Keratinocyte (primary cell): ENCODE measurements around the gene OLFML2A. TPM values are rescaled to one million over a fixed set of nuclear protein-coding genes. Genes with fewer than 3 reads are reported as not detected.

Source experiments
- DNase-seq: peaks from one replicate; pipeline ENCODE4 v3.0.0-alpha.2; 2011; ENCODE audit warnings: low read depth, missing footprints, low spot score
- FAIRE-seq: peaks from 2 replicates; lab custom pipeline; 2011; peaks lifted over from hg19 to GRCh38; lab: Jason Lieb, UNC
- H2AFZ ChIP-seq: 2 replicates; pipeline ENCODE4 v1.6.0; 2012; ENCODE audit warnings: low read length, control low read depth, inconsistent platforms; ENCODE audit not compliant: control insufficient read depth
- H3K27ac ChIP-seq: 2 replicates; pipeline ENCODE4 v1.5.1; 2011; ENCODE audit warnings: low read length; ENCODE audit not compliant: control insufficient read depth, insufficient read depth
- H3K27me3 ChIP-seq: 3 replicates; pipeline ENCODE4 v1.6.0; 2011; ENCODE audit warnings: low read length; ENCODE audit not compliant: control insufficient read depth, insufficient read depth; ENCODE audit errors: extremely low read depth
- H3K36me3 ChIP-seq, 2 experiments: 2 replicates in 1 of 2; 3 replicates in 1 of 2; pipeline ENCODE4 v1.5.1; 2011; ENCODE audit warnings: low read length in 2 of 2, mild to moderate bottlenecking in 1 of 2; ENCODE audit not compliant: control insufficient read depth in 2 of 2, insufficient read depth in 2 of 2; ENCODE audit errors: extremely low read depth in 1 of 2
- H3K4me1 ChIP-seq: 3 replicates; pipeline ENCODE4 v1.5.1; 2011; ENCODE audit warnings: low read length; ENCODE audit not compliant: control insufficient read depth, insufficient read depth; ENCODE audit errors: extremely low read depth
- H3K4me2 ChIP-seq: 3 replicates; pipeline ENCODE4 v1.6.0; 2011; ENCODE audit warnings: low read depth, low read length; ENCODE audit not compliant: control insufficient read depth, insufficient read depth; ENCODE audit errors: extremely low read depth
- H3K4me3 ChIP-seq, 3 experiments: fragments of 200-600 bp in 1 of 3; sonication (generic) in 1 of 3; 2 replicates in 2 of 3; 3 replicates in 1 of 3; pipeline ENCODE4 v1.5.1; 2011 to 2016; ENCODE audit warnings: low read length in 3 of 3, mild to moderate bottlenecking in 3 of 3, control low read depth in 2 of 3, inconsistent platforms in 1 of 3, low read depth in 1 of 3, mixed read lengths in 1 of 3, mixed run types in 1 of 3, moderate library complexity in 1 of 3; ENCODE audit not compliant: control insufficient read depth in 2 of 3, insufficient read depth in 2 of 3; ENCODE audit errors: extremely low read depth in 1 of 3
- H3K79me2 ChIP-seq: 2 replicates; pipeline ENCODE4 v1.6.0; 2012; ENCODE audit warnings: low read length; ENCODE audit not compliant: control insufficient read depth, insufficient read depth
- H3K9ac ChIP-seq: 3 replicates; pipeline ENCODE4 v1.6.0; 2011; ENCODE audit warnings: low read length; ENCODE audit not compliant: control insufficient read depth, insufficient read depth; ENCODE audit errors: extremely low read depth
- H3K9me1 ChIP-seq: 3 replicates; pipeline ENCODE4 v1.6.0; 2011; ENCODE audit warnings: low read length; ENCODE audit not compliant: control insufficient read depth, insufficient read depth; ENCODE audit errors: extremely low read depth
- H3K9me3 ChIP-seq: 2 replicates; pipeline ENCODE4 v1.5.1; 2012; ENCODE audit warnings: low read depth, low read length; ENCODE audit not compliant: control insufficient read depth
- H4K20me1 ChIP-seq: 3 replicates; pipeline ENCODE4 v1.6.0; 2011; ENCODE audit warnings: low read length; ENCODE audit not compliant: control insufficient read depth, insufficient read depth; ENCODE audit errors: extremely low read depth
- CTCF ChIP-seq, 3 experiments: IDR thresholded peaks in 1 of 3; conservative IDR thresholded peaks in 1 of 3; optimal IDR thresholded peaks in 1 of 3; 2 replicates in 2 of 3; 3 replicates in 1 of 3; pipeline versions ENCODE3 to v1.5.1; 2011; ENCODE audit warnings: low read length in 3 of 3, mild to moderate bottlenecking in 3 of 3, moderate library complexity in 2 of 3, control low read depth in 1 of 3, inconsistent platforms in 1 of 3; ENCODE audit not compliant: insufficient read depth in 2 of 3; ENCODE audit errors: extremely low read depth in 1 of 3
- EZH2 ChIP-seq: IDR thresholded peaks from one replicate; pipeline ENCODE4 v1.6.1; 2012; ENCODE audit warnings: inconsistent platforms, mild to moderate bottlenecking, low read length, moderate library complexity
- dilution Hi-C: fragments of 300-500 bp; cut with MboI; formaldehyde crosslinking; loops from one replicate; pipeline ENCODE4 v1.7.0; 2020; ENCODE audit warnings: low sequenced_read_pairs; ENCODE audit not compliant: extremely low pct_ligation_motif_present
- polyA plus RNA-seq, 5 experiments: library from polyadenylated mRNA; depleted of rRNA in 3 of 5; stranded (reverse) in 3 of 5; stranded (forward) in 1 of 5; unstranded in 1 of 5; fragments of >200 nt; gene quantifications; 1 replicate in 1 of 5; 2 replicates in 3 of 5; 3 replicates in 1 of 5; pipeline versions ENCODE4 v1.2.1 to v1.2.3, GENCODE V29; 2011 to 2012; ENCODE audit warnings: missing spikeins in 2 of 5, low read depth in 1 of 5, low replicate concordance in 1 of 5

OLFML2A gene
- polyA plus RNA-seq, 1 donor (not counting 4 experiments of a cell fraction or from before 2014, with no cell fraction given) = 1.1 TPM

GRCh38 chr9:124780757-124781151, 3.8 kb downstream of the OLFML2A start:
- dilution Hi-C loops = no loop called here
- H3K4me2 ChIP-seq = no peak overlapping the region
- no peaks in the 10 kb centered on the region for H3K36me3 ChIP-seq
- no peaks in the 10 kb centered on the region for H3K9me1 ChIP-seq
- no peaks in the 10 kb centered on the region for H3K79me2 ChIP-seq
- H3K4me1 ChIP-seq = peaks cover 24% of the 10 kb centered on the region
- FAIRE-seq (no peak), DNase-seq (no peak)
- H2AFZ ChIP-seq = no peak overlapping the region
- H3K4me3 ChIP-seq = no peak overlapping the region
- TF ChIP-seq CTCF (optimal IDR thresholded peaks at IDR 0.05 in 1 of 3, IDR thresholded peaks at IDR 0.05 in 1 of 3, conservative IDR thresholded peaks at IDR 0.05 in 1 of 3; ENCODE audit: extremely low read depth in 1 of 3, insufficient read depth in 2 of 3, low read length in 3 of 3) (no peak), EZH2 (no peak)
- H4K20me1 ChIP-seq = peaks cover 5% of the 10 kb centered on the region
- H3K9me3 ChIP-seq = no peaks in the 10 kb centered on the region
- H3K27ac ChIP-seq = no peak overlapping the region
- H3K9ac ChIP-seq = no peak overlapping the region
- peaks cover 20% of the 10 kb centered on the region for H3K27me3 ChIP-seq

GRCh38 chr9:124781967-124782660, 5.2 kb downstream of the OLFML2A start:
- H3K79me2 ChIP-seq = no peaks in the 10 kb centered on the region
- peaks cover 13% of the 10 kb centered on the region for H3K27me3 ChIP-seq
- H3K36me3 ChIP-seq = no peaks in the 10 kb centered on the region
- DNase-seq = no peak
- TF ChIP-seq CTCF (optimal IDR thresholded peaks at IDR 0.05 in 1 of 3, IDR thresholded peaks at IDR 0.05 in 1 of 3, conservative IDR thresholded peaks at IDR 0.05 in 1 of 3; ENCODE audit: extremely low read depth in 1 of 3, insufficient read depth in 2 of 3, low read length in 3 of 3) (no peak), EZH2 (no peak)
- dilution Hi-C loops = no loop called here
- no peaks in the 10 kb centered on the region for H3K9me1 ChIP-seq
- H3K9ac ChIP-seq = no peak overlapping the region
- H4K20me1 ChIP-seq = peaks cover 5% of the 10 kb centered on the region
- no peaks in the 10 kb centered on the region for H3K9me3 ChIP-seq
- H3K27ac ChIP-seq = no peak overlapping the region
- no peak overlapping the region for H3K4me3 ChIP-seq
- FAIRE-seq = no peak
- peaks cover 20% of the 10 kb centered on the region for H3K4me1 ChIP-seq
- no peak overlapping the region for H2AFZ ChIP-seq
- H3K4me2 ChIP-seq = no peak overlapping the region
